Neuronal stem cell (in vitro differentiated cells): ENCODE results near the gene TMPRSS12.
"Not testable (repeated sequence)": the region's sequence is repeated elsewhere in the genome, so short reads cannot be mapped to it uniquely, and the experiment has no call there.

ENCODE experiments used
- DNase-seq: peaks from one replicate; pipeline ENCODE4 v3.0.0-alpha.2; 2013; ENCODE audit warnings: low spot score
- H2AFZ ChIP-seq: one replicate; pipeline ENCODE4 v1.6.1; 2013; ENCODE audit warnings: mild to moderate bottlenecking, low read length, inconsistent platforms
- H2AK5ac ChIP-seq: 2 replicates; pipeline ENCODE4 v1.6.1; 2013; ENCODE audit warnings: low read depth, mild to moderate bottlenecking, inconsistent platforms, low read length, moderate library complexity, mixed read lengths
- H2BK120ac ChIP-seq: 2 replicates; pipeline ENCODE4 v1.6.1; 2013; ENCODE audit warnings: low read depth, mild to moderate bottlenecking, inconsistent platforms, low read length, moderate library complexity, mixed read lengths
- H2BK12ac ChIP-seq: one replicate; pipeline ENCODE4 v1.6.1; 2013; ENCODE audit warnings: low read length, inconsistent platforms
- H2BK15ac ChIP-seq: 2 replicates; pipeline ENCODE4 v1.6.1; 2013; ENCODE audit warnings: mild to moderate bottlenecking, low read length, inconsistent platforms, mixed read lengths
- H2BK5ac ChIP-seq: one replicate; pipeline ENCODE4 v1.6.1; 2013; ENCODE audit warnings: inconsistent platforms, mild to moderate bottlenecking, low read length, moderate library complexity
- H3K14ac ChIP-seq: one replicate; pipeline ENCODE4 v1.6.1; 2013; ENCODE audit warnings: low read length, inconsistent platforms
- H3K18ac ChIP-seq: 2 replicates; pipeline ENCODE4 v1.6.1; 2013; ENCODE audit warnings: low read length, inconsistent platforms
- H3K23ac ChIP-seq: 2 replicates; pipeline ENCODE4 v1.6.1; 2013; ENCODE audit warnings: low read depth, mild to moderate bottlenecking, mixed read lengths, low read length, inconsistent platforms; ENCODE audit not compliant: poor library complexity
- H3K27ac ChIP-seq: replicated peaks from 3 replicates; pipeline ENCODE4 v1.5.1; 2013; ENCODE audit warnings: low read length, inconsistent platforms
- H3K27me3 ChIP-seq, 3 experiments: 2 replicates each; pipeline ENCODE4 v1.6.1; 2013; ENCODE audit warnings: low read length in 3 of 3, mild to moderate bottlenecking in 2 of 3, inconsistent platforms in 1 of 3, low read depth in 1 of 3, mixed read lengths in 1 of 3, moderate library complexity in 1 of 3; ENCODE audit not compliant: control insufficient read depth in 3 of 3, insufficient read depth in 3 of 3
- H3K36me3 ChIP-seq, 2 donors: replicated peaks in 1 of 2; 2 replicates each; pipeline ENCODE4 v1.6.1; 2013; ENCODE audit warnings: low read length in 2 of 2; ENCODE audit not compliant: control insufficient read depth in 2 of 2, insufficient read depth in 2 of 2
- H3K4ac ChIP-seq: 2 replicates; pipeline ENCODE4 v1.6.1; 2013; ENCODE audit warnings: inconsistent platforms, mild to moderate bottlenecking, low read length, moderate library complexity
- H3K4me1 ChIP-seq, 2 donors: 1 replicate in 1 of 2; 2 replicates in 1 of 2; pipeline ENCODE4 v1.6.1; 2013; ENCODE audit warnings: low read length in 2 of 2, low read depth in 1 of 2; ENCODE audit not compliant: control insufficient read depth in 2 of 2, insufficient read depth in 1 of 2
- H3K4me2 ChIP-seq: one replicate; pipeline ENCODE4 v1.6.1; 2013; ENCODE audit warnings: mild to moderate bottlenecking, low read length, inconsistent platforms; ENCODE audit not compliant: insufficient read depth, poor library complexity, severe bottlenecking
- H3K4me3 ChIP-seq, 2 donors: 2 replicates each; pipeline ENCODE4 v1.5.1; 2013; ENCODE audit warnings: low read length in 2 of 2, mild to moderate bottlenecking in 2 of 2, inconsistent platforms in 1 of 2, moderate library complexity in 1 of 2
- H3K79me1 ChIP-seq: one replicate; pipeline ENCODE4 v1.6.1; 2013; ENCODE audit warnings: low read depth, mild to moderate bottlenecking, inconsistent platforms, low read length, moderate library complexity
- H3K9ac ChIP-seq: one replicate; pipeline ENCODE4 v1.6.1; 2013; ENCODE audit warnings: mild to moderate bottlenecking, low read depth, low read length, inconsistent platforms; ENCODE audit not compliant: poor library complexity
- H3K9me3 ChIP-seq, 2 donors: replicated peaks in 1 of 2; 2 replicates each; pipeline versions ENCODE3 to v1.6.1; 2013; ENCODE audit warnings: low read length in 2 of 2, mild to moderate bottlenecking in 2 of 2, inconsistent platforms in 1 of 2, low read depth in 1 of 2, mixed read lengths in 1 of 2, moderate library complexity in 1 of 2; ENCODE audit not compliant: control insufficient read depth in 2 of 2, insufficient read depth in 1 of 2
- H4K8ac ChIP-seq: one replicate; pipeline ENCODE4 v1.6.1; 2013; ENCODE audit warnings: low read depth, mild to moderate bottlenecking, inconsistent platforms, low read length, moderate library complexity
- H4K91ac ChIP-seq: one replicate; pipeline ENCODE4 v1.6.1; 2013; ENCODE audit warnings: low read length, low read depth, mild to moderate bottlenecking, inconsistent platforms; ENCODE audit not compliant: poor library complexity
- WGBS, 2 donors: extraction: QIAGEN DNeasy Blood & Tissue Kit; methylation state at CpG; one replicate each; pipeline ENCODE4 v1.1.7; 2013; ENCODE audit warnings: missing lambda C conversion rate in 2 of 2, mixed read lengths in 1 of 2; ENCODE audit not compliant: insufficient read length in 2 of 2, insufficient replicate concordance in 1 of 2; ENCODE audit errors: extremely low coverage in 2 of 2; 5-methylcytosine and 5-hydroxymethylcytosine counted together

Gene TMPRSS12

DNA sequence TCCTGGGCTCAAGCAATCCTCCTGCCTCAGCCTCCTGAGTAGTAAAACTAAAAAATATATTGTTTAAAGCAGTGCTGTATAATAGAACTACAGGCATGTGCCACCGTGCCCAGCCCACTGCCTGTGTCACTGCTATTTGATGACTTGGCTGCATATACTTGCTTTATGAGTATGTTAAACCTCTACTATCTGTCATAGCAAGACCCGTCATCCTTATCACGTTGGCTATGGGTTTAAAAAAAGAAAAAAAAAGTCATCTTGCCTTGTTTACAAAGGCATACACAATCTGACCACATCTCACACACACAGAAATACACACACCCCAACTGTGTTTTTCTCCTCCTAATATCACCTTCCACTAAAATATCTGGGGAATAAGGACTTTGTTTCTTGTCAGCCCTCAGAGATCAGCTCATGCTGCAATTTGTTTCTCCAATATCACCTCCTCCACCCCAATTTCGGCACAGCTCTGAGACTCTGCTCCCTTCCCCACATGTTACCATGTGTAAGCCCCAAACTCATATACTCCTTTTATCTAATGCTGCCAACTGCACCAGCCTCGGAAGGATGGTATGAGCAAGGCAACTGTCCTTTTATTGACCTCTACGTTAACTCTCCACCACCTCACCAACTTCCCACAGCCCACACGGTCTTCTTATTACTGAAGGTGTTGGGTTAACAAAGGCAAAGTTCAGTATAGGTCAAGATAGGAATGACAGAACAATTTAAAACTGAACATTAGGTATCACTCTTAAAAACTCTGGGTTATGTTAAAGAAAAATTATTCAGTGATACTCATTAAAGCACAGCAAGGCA is 802 bp upstream of the TMPRSS12 start:
- Histone ChIP-seq H3K14ac (no peak overlapping the region), H2BK12ac (no peak overlapping the region), H3K27me3 (no peaks in the 10 kb centered on the region), H3K4ac (no peak overlapping the region), H3K4me2 (no peak overlapping the region), H3K23ac (no peak overlapping the region), H4K8ac (no peak overlapping the region), H4K91ac (no peak overlapping the region), H3K9me3 (peaks cover 0 to 3% of the 10 kb centered on the region in 2 donors), H3K4me1 (no peaks in the 10 kb centered on the region), H3K18ac (no peak overlapping the region), H2BK120ac (no peak overlapping the region), H3K36me3 (no peaks in the 10 kb centered on the region), H2BK5ac (no peak overlapping the region), H2AFZ (no peak overlapping the region), H3K79me1 (peaks cover 1% of the 10 kb centered on the region), H3K27ac (no peak overlapping the region), H2BK15ac (no peak overlapping the region), H2AK5ac (no peak overlapping the region), H3K9ac (no peak overlapping the region), H3K4me3 (no peak overlapping the region)
- no peak for DNase-seq
- no CpG with 5 or more reads among the region's 7 CpGs for WGBS, 2 donors

DNA sequence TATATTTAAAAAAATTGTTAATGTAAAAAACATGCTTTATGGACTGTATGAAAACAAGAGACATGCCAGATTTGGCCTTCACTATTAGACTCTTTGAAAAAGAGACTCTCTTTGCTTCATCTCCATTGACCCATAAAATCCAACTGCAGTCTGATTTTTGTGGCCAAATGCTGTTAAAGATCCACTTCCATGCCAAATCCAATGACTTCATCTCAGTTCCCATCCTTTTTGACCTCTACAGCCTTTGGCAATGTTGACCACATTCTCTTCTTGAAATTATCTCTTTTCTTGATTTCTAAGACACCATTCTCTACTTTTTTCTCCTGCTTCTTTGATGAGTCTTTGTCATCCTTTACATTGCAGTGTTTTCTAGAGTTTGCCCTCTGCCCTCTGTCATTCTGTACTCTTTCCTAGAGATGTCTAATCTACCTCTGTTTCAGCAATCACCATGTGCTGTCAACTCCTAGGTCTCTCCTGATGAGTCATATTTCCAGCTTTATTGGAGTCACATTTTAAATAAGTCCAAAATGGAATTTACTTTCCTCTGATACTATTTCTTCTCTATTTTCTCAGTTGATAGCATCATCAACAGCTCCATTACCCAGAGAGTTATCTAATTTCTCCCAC is 2.4 kb downstream of the TMPRSS12 start:
- Histone ChIP-seq H3K79me1 (peaks cover 1% of the 10 kb centered on the region), H3K9ac (no peak overlapping the region), H3K27ac (no peak overlapping the region), H3K4ac (no peak overlapping the region), H3K4me2 (no peak overlapping the region), H2BK15ac (no peak overlapping the region), H2AK5ac (no peak overlapping the region), H3K4me3 (no peak overlapping the region), H2BK12ac (no peak overlapping the region), H3K36me3 (no peaks in the 10 kb centered on the region), H3K23ac (no peak overlapping the region), H2AFZ (no peak overlapping the region), H3K27me3 (no peaks in the 10 kb centered on the region), H4K8ac (no peak overlapping the region), H3K9me3 (peaks cover 0 to 3% of the 10 kb centered on the region in 2 donors), H4K91ac (no peak overlapping the region), H3K4me1 (no peaks in the 10 kb centered on the region), H2BK120ac (no peak overlapping the region), H2BK5ac (no peak overlapping the region), H3K18ac (no peak overlapping the region), H3K14ac (no peak overlapping the region)
- no peak for DNase-seq

DNA sequence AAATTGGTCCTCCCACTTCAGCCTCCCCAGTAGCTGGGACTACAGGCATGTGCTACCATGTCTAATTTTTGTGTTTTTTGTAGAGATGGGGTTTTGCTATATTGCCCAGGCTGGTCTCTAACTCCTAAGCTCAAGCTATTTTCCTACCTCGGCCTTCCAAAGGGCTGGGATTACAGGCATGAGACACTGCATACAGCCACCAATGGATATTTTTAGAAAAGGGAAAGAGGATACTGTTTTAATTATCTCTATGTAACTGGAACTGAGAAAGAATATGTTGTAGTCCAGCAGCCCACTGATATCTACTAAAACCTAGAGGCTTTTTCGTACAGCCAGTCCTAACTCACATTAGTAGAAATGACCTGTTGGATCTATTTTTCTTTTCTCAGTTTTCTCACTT is 6.2 kb downstream of the TMPRSS12 start:
- Histone ChIP-seq H3K79me1 (peaks cover 2% of the 10 kb centered on the region), H2AFZ (no peak overlapping the region), H3K18ac (no peak overlapping the region), H4K91ac (no peak overlapping the region), H2BK5ac (no peak overlapping the region), H2AK5ac (no peak overlapping the region), H3K27ac (no peak overlapping the region), H2BK15ac (no peak overlapping the region), H4K8ac (no peak overlapping the region), H3K36me3 (no peaks in the 10 kb centered on the region), H3K4me2 (no peak overlapping the region), H3K9me3 (peaks cover 0 to 2% of the 10 kb centered on the region in 2 donors), H2BK12ac (no peak overlapping the region), H3K14ac (no peak overlapping the region), H3K4ac (no peak overlapping the region), H3K4me3 (no peak overlapping the region), H3K27me3 (peaks cover 0 to 2% (median 0%) of the 10 kb centered on the region in 3 experiments), H3K23ac (no peak overlapping the region), H3K9ac (no peak overlapping the region), H2BK120ac (no peak overlapping the region), H3K4me1 (no peaks in the 10 kb centered on the region)
- no CpG with 5 or more reads among the region's 2 CpGs for WGBS, 2 donors
- DNase-seq: no peak

DNA sequence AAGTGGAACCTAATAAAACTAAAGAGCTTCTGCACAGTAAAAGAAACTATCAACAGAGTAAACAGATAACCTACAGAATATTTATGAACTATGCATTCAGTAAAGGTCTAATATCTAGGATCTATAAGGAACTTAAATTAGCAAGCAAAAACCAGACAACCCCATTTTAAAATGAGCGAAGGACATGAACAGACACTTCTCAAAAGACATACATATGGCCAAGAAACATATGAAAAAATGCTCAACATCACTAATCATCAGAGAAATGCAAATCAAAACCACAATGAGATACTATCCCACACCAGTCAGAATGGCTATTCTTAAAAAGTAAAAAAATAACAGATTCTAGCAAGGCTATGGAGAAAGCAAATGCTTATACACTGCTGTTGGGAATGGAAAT is 12.5 kb downstream of the TMPRSS12 start:
- not testable (repeated sequence) for H2AFZ ChIP-seq, H3K4me2 ChIP-seq, H3K79me1 ChIP-seq, H3K36me3 ChIP-seq, H3K4me3 ChIP-seq, DNase-seq, H3K18ac ChIP-seq, H4K91ac ChIP-seq, H2BK120ac ChIP-seq, H2BK15ac ChIP-seq, H2BK5ac ChIP-seq, H3K9me3 ChIP-seq, H2AK5ac ChIP-seq, H4K8ac ChIP-seq, H3K27me3 ChIP-seq, H2BK12ac ChIP-seq, H3K27ac ChIP-seq, H3K4ac ChIP-seq, H3K14ac ChIP-seq, H3K4me1 ChIP-seq, H3K23ac ChIP-seq, H3K9ac ChIP-seq
- no CpG with 5 or more reads among the region's 1 CpG for WGBS, 2 donors
